HEK293T (cell line): ENCODE measurements around the gene NKAIN2.
A peak's percentile ranks its signal among the peaks of the same experiment; 100 is the strongest.

Experiments used
- CTCF ChIA-PET: fragments of 350-600 bp; formaldehyde crosslinking; extraction: SDS; loops from one replicate; lab custom pipeline; 2021; ENCODE audit warnings: antibody characterized with exemption, inconsistent platforms; lab: Yijun Ruan, JAX
- POLR2A ChIA-PET: fragments of 350-600 bp; formaldehyde crosslinking; extraction: SDS; loops from one replicate; lab custom pipeline; 2020; ENCODE audit warnings: antibody characterized with exemption, inconsistent platforms; lab: Yijun Ruan, JAX
- DNase-seq: peaks from one replicate; pipeline ENCODE4 v3.0.0; 2012; ENCODE audit warnings: mixed read lengths; ENCODE audit errors: extremely low spot score
- ARNT ChIP-seq: fragments of 450-650 bp; IDR thresholded peaks from 2 replicates; pipeline ENCODE4 v1.6.1; 2017; ENCODE audit warnings: mild to moderate bottlenecking
- BHLHE40 ChIP-seq: fragments of 450-650 bp; IDR thresholded peaks from 2 replicates; pipeline ENCODE4 v1.6.1; 2016; ENCODE audit warnings: mild to moderate bottlenecking, moderate library complexity, borderline replicate concordance
- CTBP1 ChIP-seq: fragments of 450-650 bp; IDR thresholded peaks from 2 replicates; pipeline ENCODE4 v1.6.1; 2016; ENCODE audit warnings: borderline replicate concordance
- ELF4 ChIP-seq: fragments of 450-650 bp; IDR thresholded peaks from 2 replicates; pipeline ENCODE4 v1.6.1; 2017; ENCODE audit warnings: antibody characterized with exemption
- FOXA1 ChIP-seq: fragments of 450-650 bp; IDR thresholded peaks from 2 replicates; pipeline ENCODE4 v1.6.1; 2016; ENCODE audit warnings: mild to moderate bottlenecking
- FOXK2 ChIP-seq: fragments of 450-650 bp; IDR thresholded peaks from 2 replicates; pipeline ENCODE4 v1.6.1; 2016; ENCODE audit warnings: mild to moderate bottlenecking
- FOXM1 ChIP-seq: fragments of 450-650 bp; IDR thresholded peaks from 2 replicates; pipeline ENCODE4 v1.6.1; 2017; ENCODE audit warnings: mild to moderate bottlenecking, borderline replicate concordance
- HDGF ChIP-seq: fragments of 450-650 bp; IDR thresholded peaks from 2 replicates; pipeline ENCODE4 v1.6.1; 2017; ENCODE audit warnings: antibody characterized with exemption, borderline replicate concordance
- L3MBTL2 ChIP-seq: fragments of 450-650 bp; conservative IDR thresholded peaks from 2 replicates; pipeline ENCODE4 v1.6.1; 2016; ENCODE audit warnings: mild to moderate bottlenecking
- LEF1 ChIP-seq: fragments of 450-650 bp; IDR thresholded peaks from 2 replicates; pipeline ENCODE4 v1.6.1; 2017; ENCODE audit warnings: mild to moderate bottlenecking, borderline replicate concordance
- NFRKB ChIP-seq: fragments of 450-650 bp; IDR thresholded peaks from 2 replicates; pipeline ENCODE4 v1.6.1; 2016; ENCODE audit warnings: mild to moderate bottlenecking, moderate library complexity
- PKNOX1 ChIP-seq: fragments of 450-650 bp; IDR thresholded peaks from 2 replicates; pipeline ENCODE4 v1.6.1; 2016
- SP1 ChIP-seq: fragments of 450-650 bp; IDR thresholded peaks from 2 replicates; pipeline ENCODE4 v1.6.1; 2017
- SUZ12 ChIP-seq: fragments of 450-650 bp; IDR thresholded peaks from 2 replicates; pipeline ENCODE4 v1.6.1; 2016; ENCODE audit warnings: mild to moderate bottlenecking
- TARDBP ChIP-seq: fragments of 450-650 bp; IDR thresholded peaks from 2 replicates; pipeline ENCODE4 v1.6.1; 2016
- ZNF384 ChIP-seq: fragments of 450-650 bp; IDR thresholded peaks from 2 replicates; pipeline ENCODE4 v1.6.1; 2016

Gene NKAIN2

GRCh38 chr6:124795643-124796463 lies 992.2 kb downstream of the NKAIN2 start:
- ChIA-PET POLR2A (no interaction called here), CTCF (interaction anchor here (0.6 to 1.0 kb wide), 6 partner anchors 15 to 1701 kb away, joined by 3 to 6 read pairs (median 4); no protein-coding TSS in a partner anchor)
- peak; percentile 72 for DNase-seq
- no peak for TF ChIP-seq ARNT
- no peak for TF ChIP-seq FOXA1
- no peak for TF ChIP-seq ZNF384
- no peak for TF ChIP-seq ELF4
- TF ChIP-seq SUZ12, result no peak
- TF ChIP-seq BHLHE40, result no peak
- no peak for TF ChIP-seq CTBP1
- TF ChIP-seq PKNOX1, result no peak
- no peak for TF ChIP-seq SP1
- TF ChIP-seq FOXM1, result no peak
- TF ChIP-seq LEF1, result no peak
- TF ChIP-seq FOXK2, result no peak
- TF ChIP-seq NFRKB, result no peak
- no peak for TF ChIP-seq HDGF

DNA sequence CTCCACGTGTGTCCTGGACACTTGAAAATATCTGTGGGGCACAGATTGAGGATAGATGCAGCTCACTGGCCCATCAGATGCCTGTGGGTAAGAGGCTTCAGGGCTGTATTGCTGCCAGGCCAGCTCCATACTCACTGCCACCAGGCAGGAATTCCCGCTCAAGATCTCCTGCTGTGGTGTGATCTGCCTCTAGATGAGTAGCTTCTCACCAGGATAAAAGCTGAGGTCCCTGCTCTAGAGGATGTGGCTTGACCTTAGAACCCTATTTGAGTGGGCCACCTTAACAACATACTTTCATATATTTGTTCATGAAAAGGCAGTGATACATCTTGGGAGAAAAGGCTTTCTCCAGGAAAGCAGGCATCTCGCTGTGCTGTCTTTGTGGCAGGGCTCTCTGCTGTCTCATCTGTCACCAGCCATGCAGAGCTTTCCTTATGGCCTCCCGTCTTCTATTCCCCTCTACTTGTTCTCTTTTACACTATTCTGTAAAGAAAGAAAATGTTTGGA lies 992.9 kb downstream of the NKAIN2 start:
- CTCF ChIA-PET, result interaction anchor here (0.5 to 1.0 kb wide), 6 partner anchors 16 to 1702 kb away, joined by 3 to 6 read pairs (median 4); no protein-coding TSS in a partner anchor
- TF ChIP-seq BHLHE40, result no peak
- no peak for TF ChIP-seq ARNT
- POLR2A ChIA-PET, result no interaction called here
- DNase-seq, result no peak

DNA sequence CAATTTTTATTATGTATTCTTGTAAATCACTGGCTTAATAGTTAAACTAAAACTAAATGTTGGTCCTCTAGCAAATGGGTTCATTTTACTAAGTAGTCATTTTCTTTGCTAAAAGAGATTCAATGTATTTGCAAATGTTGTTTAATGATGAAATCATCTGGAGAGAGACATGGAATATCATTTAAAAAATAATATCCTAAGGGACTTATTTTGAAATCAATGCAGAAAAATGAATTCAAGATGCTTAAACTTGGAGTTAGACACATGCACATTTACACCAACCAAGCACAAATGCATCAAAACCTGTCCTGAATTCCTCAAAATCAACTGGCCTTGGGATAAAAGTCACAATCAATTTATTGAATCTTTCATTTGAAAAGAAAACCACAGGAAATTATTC lies 993.6 kb downstream of the NKAIN2 start:
- DNase-seq, result no peak
- no peak for TF ChIP-seq PKNOX1
- no peak for TF ChIP-seq ELF4
- TF ChIP-seq FOXK2, result no peak
- no peak for TF ChIP-seq SP1
- TF ChIP-seq ZNF384, result no peak
- TF ChIP-seq SUZ12, result no peak
- TF ChIP-seq L3MBTL2, result no peak
- TF ChIP-seq TARDBP, result no peak
- no peak for TF ChIP-seq LEF1
- ChIA-PET CTCF (interaction anchor here (0.9 kb wide), 1 partner anchor 17 kb away, joined by 5 read pairs; no protein-coding TSS in a partner anchor), POLR2A (no interaction called here)

DNA sequence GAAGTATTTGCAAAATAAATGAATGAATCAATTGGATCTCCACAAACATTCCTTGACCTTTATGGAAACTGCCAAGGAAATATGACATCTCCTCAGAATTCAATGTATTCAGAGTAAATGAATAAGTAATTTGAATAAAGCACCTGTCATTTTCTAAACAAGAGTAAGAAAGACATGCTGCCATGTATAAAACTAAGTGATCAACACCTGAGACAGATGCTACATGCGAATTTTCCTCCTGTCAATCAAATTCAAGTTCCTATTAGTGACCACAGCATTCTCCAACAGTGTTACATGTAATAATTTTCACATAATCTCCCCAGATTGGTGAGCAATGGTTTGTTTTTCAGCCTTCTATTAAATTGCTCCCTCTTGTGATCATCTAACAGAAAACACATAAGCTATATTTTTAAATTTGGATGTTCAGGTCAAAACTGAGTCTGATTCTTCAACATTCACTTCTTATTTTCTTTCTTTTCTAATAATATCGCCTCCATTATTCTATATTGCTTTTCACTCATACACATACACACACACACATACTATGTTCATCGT lies 995.4 kb downstream of the NKAIN2 start:
- TF ChIP-seq SP1, result no peak
- peak; percentile 71 for TF ChIP-seq PKNOX1
- no peak for DNase-seq
- POLR2A ChIA-PET, result no interaction called here
- CTCF ChIA-PET, result interaction anchor here (0.6 kb wide), 1 partner anchor 273 kb away, joined by 3 read pairs; no protein-coding TSS in a partner anchor

DNA sequence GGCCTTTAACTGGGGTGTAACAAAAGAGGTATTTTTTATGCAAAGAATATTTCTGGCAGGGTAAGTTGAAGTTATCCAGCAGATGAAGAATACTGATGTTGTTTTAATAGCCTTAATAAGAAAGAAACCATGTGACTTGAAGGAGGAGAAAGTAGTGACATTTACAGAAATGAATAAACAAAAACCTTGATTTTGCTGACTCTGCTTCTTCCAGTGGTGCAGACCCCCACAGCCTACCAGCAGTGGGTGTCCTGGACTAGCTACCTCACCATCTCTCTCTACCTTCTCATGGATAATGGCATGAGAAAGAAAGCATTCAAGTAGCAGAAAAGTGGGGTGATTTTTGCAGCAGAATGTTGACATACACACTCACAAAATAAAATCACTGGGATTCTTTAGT lies 996.0 kb downstream of the NKAIN2 start:
- ChIA-PET CTCF (interaction anchor here (0.6 kb wide), 1 partner anchor 231 kb away, joined by 7 read pairs; no protein-coding TSS in a partner anchor), POLR2A (no interaction called here)
- no peak for DNase-seq
- TF ChIP-seq FOXA1 (no peak), L3MBTL2 (no peak), PKNOX1 (no peak), ARNT (no peak), BHLHE40 (no peak)

GRCh38 chr6:124800222-124800621 lies 996.6 kb downstream of the NKAIN2 start:
- CTCF ChIA-PET, result interaction anchor here (0.6 kb wide), 1 partner anchor 232 kb away, joined by 7 read pairs; no protein-coding TSS in a partner anchor
- DNase-seq, result no peak
- POLR2A ChIA-PET, result no interaction called here

More at GRCh38 chr6:124800222-124800621, 996.6 kb downstream of the NKAIN2 start:
- no peak for TF ChIP-seq CTBP1
- no peak for TF ChIP-seq BHLHE40
- no peak for TF ChIP-seq TARDBP
